ENCODE measurements around the gene CAPSL.
"Not testable (repeated sequence)": the region's sequence is repeated elsewhere in the genome, so short reads cannot be mapped to it uniquely, and the experiment has no call there.

Gene CAPSL

GRCh38 chr5:35908228-35908627 is 30.2 kb downstream of the CAPSL start:
- no peak for DNase-seq (ENCODE audit: low read depth, low spot score)

GRCh38 chr5:35904443-35905132 is 33.8 kb downstream of the CAPSL start:
- DNase-seq (ENCODE audit: low read depth, low spot score), result no peak

- no peak for DNase-seq (ENCODE audit: low read depth, low spot score)
Measured at GRCh38 chr5:35903631-35904203, 34.7 kb downstream of the CAPSL start.

GRCh38 chr5:35902046-35902672 is 36.3 kb downstream of the CAPSL start:
- no peak for DNase-seq (ENCODE audit: low read depth, low spot score)

- DNase-seq (ENCODE audit: low read depth, low spot score), result no peak
Measured at GRCh38 chr5:35900972-35901695, 37.3 kb downstream of the CAPSL start.

- DNase-seq (ENCODE audit: low read depth, low spot score), result no peak
Measured at GRCh38 chr5:35899800-35900199, 38.6 kb downstream of the CAPSL start.

- no peak for DNase-seq (ENCODE audit: low read depth, low spot score)
Measured at GRCh38 chr5:35898952-35899660, 39.3 kb downstream of the CAPSL start.

GRCh38 chr5:35894131-35894530 is 44.3 kb downstream of the CAPSL start:
- no peak for DNase-seq (ENCODE audit: low read depth, low spot score)

GRCh38 chr5:35892799-35893198 is 45.6 kb downstream of the CAPSL start:
- DNase-seq (ENCODE audit: low read depth, low spot score), result not testable (repeated sequence)

GRCh38 chr5:35890021-35891020 is 48.1 kb downstream of the CAPSL start:
- DNase-seq (ENCODE audit: low read depth, low spot score), result no peak

GRCh38 chr5:35887321-35888100 is 50.9 kb downstream of the CAPSL start:
- no peak for DNase-seq (ENCODE audit: low read depth, low spot score)

- no peak for DNase-seq (ENCODE audit: low read depth, low spot score)
Measured at GRCh38 chr5:35886381-35886780, 52.0 kb downstream of the CAPSL start.

- DNase-seq (ENCODE audit: low read depth, low spot score), result no peak
Measured at GRCh38 chr5:35884773-35885172, 53.6 kb downstream of the CAPSL start.

GRCh38 chr5:35884191-35884769 is 54.1 kb downstream of the CAPSL start:
- no peak for DNase-seq (ENCODE audit: low read depth, low spot score)

GRCh38 chr5:35881758-35882157 is 56.7 kb downstream of the CAPSL start:
- DNase-seq (ENCODE audit: low read depth, low spot score), result no peak

GRCh38 chr5:35880156-35880555 is 58.3 kb downstream of the CAPSL start:
- no peak for DNase-seq (ENCODE audit: low read depth, low spot score)

- no peak for DNase-seq (ENCODE audit: low read depth, low spot score)
Measured at GRCh38 chr5:35879649-35880048, 58.8 kb downstream of the CAPSL start.

GRCh38 chr5:35879096-35879495 is 59.3 kb downstream of the CAPSL start:
- no peak for DNase-seq (ENCODE audit: low read depth, low spot score)

- no peak for DNase-seq (ENCODE audit: low read depth, low spot score)
Measured at GRCh38 chr5:35878079-35878478, 60.3 kb downstream of the CAPSL start.
